Immature natural killer cell (primary cell): ENCODE results near the gene SH2D1B. TPM values are rescaled to one million over a fixed set of nuclear protein-coding genes. Genes with fewer than 3 reads are reported as not detected.
"Not testable (repeated sequence)": the region's sequence is repeated elsewhere in the genome, so short reads cannot be mapped to it uniquely, and the experiment has no call there.

Experiments
- DNase-seq, 3 donors: peaks; one replicate each; pipeline ENCODE4 v3.0.0; 2022; ENCODE audit warnings: mixed read lengths in 1 of 3
- H3K27ac Mint-ChIP-seq, 6 donors: one replicate each; pipeline ENCODE4 v1.8.0; 2020; ENCODE audit warnings: mixed read lengths in 6 of 6, mild to moderate bottlenecking in 5 of 6, inconsistent platforms in 4 of 6, moderate library complexity in 3 of 6
- H3K27me3 Mint-ChIP-seq, 3 donors: one replicate each; pipeline ENCODE4 v1.8.0; 2020 to 2021; ENCODE audit warnings: low read depth in 3 of 3, mild to moderate bottlenecking in 3 of 3, mixed read lengths in 3 of 3, moderate library complexity in 3 of 3, inconsistent platforms in 1 of 3
- H3K36me3 Mint-ChIP-seq, 3 donors: one replicate each; pipeline ENCODE4 v1.8.0; 2020; ENCODE audit warnings: mixed read lengths in 3 of 3, inconsistent platforms in 2 of 3, mild to moderate bottlenecking in 2 of 3
- H3K4me1 Mint-ChIP-seq, 2 donors: one replicate each; pipeline ENCODE4 v1.8.0; 2020; ENCODE audit warnings: inconsistent platforms in 2 of 2, mild to moderate bottlenecking in 2 of 2, mixed read lengths in 2 of 2, moderate library complexity in 1 of 2
- H3K4me3 Mint-ChIP-seq, 5 donors: one replicate each; pipeline ENCODE4 v1.8.0; 2020; ENCODE audit warnings: mild to moderate bottlenecking in 5 of 5, mixed read lengths in 5 of 5, inconsistent platforms in 3 of 5, moderate library complexity in 3 of 5
- H3K9me3 Mint-ChIP-seq, 6 donors: one replicate each; pipeline ENCODE4 v1.8.0; 2020; ENCODE audit warnings: mild to moderate bottlenecking in 6 of 6, mixed read lengths in 6 of 6, inconsistent platforms in 4 of 6, moderate library complexity in 3 of 6
- polyA plus RNA-seq, 3 donors: library from polyadenylated mRNA; unstranded; fragments of 300-500 nt; fragmentation: Illumina TruSeq; gene quantifications; one replicate each; pipeline ENCODE4 v1.2.3, GENCODE V29; 2021

Gene SH2D1B
- polyA plus RNA-seq, 3 donors from 2014 or later = 598 to 1,411 (median 608) TPM

GRCh38 chr1:162359523-162360236 is 52.3 kb downstream of the SH2D1B start:
- Mint-ChIP-seq H3K4me3 (no peak overlapping the region), H3K27ac (no peak overlapping the region), H3K4me1 (no peaks in the 10 kb centered on the region), H3K9me3 (no peaks in the 10 kb centered on the region), H3K27me3 (peaks cover 0 to 4% (median 0%) of the 10 kb centered on the region in 3 donors), H3K36me3 (no peaks in the 10 kb centered on the region)
- no peak for DNase-seq

GRCh38 chr1:162358928-162359327 is 53.0 kb downstream of the SH2D1B start:
- Mint-ChIP-seq H3K9me3 (no peaks in the 10 kb centered on the region), H3K27ac (no peak overlapping the region), H3K27me3 (peaks cover 0 to 5% (median 0%) of the 10 kb centered on the region in 3 donors), H3K4me3 (no peak overlapping the region), H3K36me3 (no peaks in the 10 kb centered on the region), H3K4me1 (no peaks in the 10 kb centered on the region)
- no peak for DNase-seq

GRCh38 chr1:162357681-162358266 is 54.2 kb downstream of the SH2D1B start:
- Mint-ChIP-seq H3K4me1 (no peaks in the 10 kb centered on the region), H3K4me3 (no peak overlapping the region), H3K27me3 (peaks cover 2 to 5% (median 2%) of the 10 kb centered on the region in 3 donors), H3K27ac (no peak overlapping the region), H3K36me3 (no peaks in the 10 kb centered on the region), H3K9me3 (no peaks in the 10 kb centered on the region)
- DNase-seq = peak; percentile 49 to 57 (median 57)

GRCh38 chr1:162353702-162354101 is 58.2 kb downstream of the SH2D1B start:
- no peaks in the 10 kb centered on the region for H3K4me1 Mint-ChIP-seq
- H3K27me3 Mint-ChIP-seq = peaks cover 3 to 8% (median 3%) of the 10 kb centered on the region in 3 donors
- no peak overlapping the region for H3K4me3 Mint-ChIP-seq
- no peak for DNase-seq
- H3K36me3 Mint-ChIP-seq = no peaks in the 10 kb centered on the region
- no peaks in the 10 kb centered on the region for H3K9me3 Mint-ChIP-seq
- H3K27ac Mint-ChIP-seq = no peak overlapping the region

GRCh38 chr1:162353078-162353477 is 58.9 kb downstream of the SH2D1B start:
- Mint-ChIP-seq H3K36me3 (no peaks in the 10 kb centered on the region), H3K4me3 (no peak overlapping the region), H3K27ac (peak overlapping the region in 2 of 6 donors; percentile 0 to 15), H3K27me3 (peaks cover 3 to 8% (median 3%) of the 10 kb centered on the region in 3 donors), H3K4me1 (no peaks in the 10 kb centered on the region), H3K9me3 (no peaks in the 10 kb centered on the region)
- DNase-seq = no peak

GRCh38 chr1:162351874-162352273 is 60.1 kb downstream of the SH2D1B start:
- not testable (repeated sequence) for H3K4me1 Mint-ChIP-seq, DNase-seq, H3K9me3 Mint-ChIP-seq, H3K36me3 Mint-ChIP-seq, H3K4me3 Mint-ChIP-seq, H3K27ac Mint-ChIP-seq
- peaks cover 3 to 13% (median 3%) of the 10 kb centered on the region in 3 donors for H3K27me3 Mint-ChIP-seq

GRCh38 chr1:162351246-162351842 is 60.6 kb downstream of the SH2D1B start:
- no peak overlapping the region for H3K27ac Mint-ChIP-seq
- H3K27me3 Mint-ChIP-seq = peaks cover 3 to 13% (median 3%) of the 10 kb centered on the region in 3 donors
- H3K4me3 Mint-ChIP-seq = no peak overlapping the region
- H3K36me3 Mint-ChIP-seq = no peaks in the 10 kb centered on the region
- H3K4me1 Mint-ChIP-seq = no peaks in the 10 kb centered on the region
- no peak for DNase-seq
- H3K9me3 Mint-ChIP-seq = no peaks in the 10 kb centered on the region

GRCh38 chr1:162349635-162350330 is 62.2 kb downstream of the SH2D1B start:
- DNase-seq = no peak
- Mint-ChIP-seq H3K4me1 (no peaks in the 10 kb centered on the region), H3K4me3 (no peak overlapping the region), H3K27me3 (peaks cover 3 to 15% (median 3%) of the 10 kb centered on the region in 3 donors), H3K27ac (no peak overlapping the region), H3K9me3 (no peaks in the 10 kb centered on the region), H3K36me3 (no peaks in the 10 kb centered on the region)

GRCh38 chr1:162347281-162347680 is 64.7 kb downstream of the SH2D1B start:
- Mint-ChIP-seq H3K27me3 (peaks cover 2 to 11% (median 2%) of the 10 kb centered on the region in 3 donors), H3K27ac (no peak overlapping the region), H3K9me3 (no peaks in the 10 kb centered on the region), H3K4me3 (no peak overlapping the region), H3K4me1 (no peaks in the 10 kb centered on the region), H3K36me3 (no peaks in the 10 kb centered on the region)
- no peak for DNase-seq

Other genes starting within 250 kb of the SH2D1B start
- gene SPATA46, start 35.3 kb downstream of the SH2D1B start, polyA plus RNA-seq = under 1 TPM in 1 of 3 donors, not detected in 2; 0.22 TPM
- gene C1orf226, start 30.4 kb downstream of the SH2D1B start, polyA plus RNA-seq = not detected
- gene UHMK1, start 85.7 kb upstream of the SH2D1B start, polyA plus RNA-seq = 10 to 100 TPM; 46.1 to 80.9 (median 68.8) TPM
- 10 to 100 TPM; 49.0 to 87.1 (median 57.0) TPM for gene UAP1, start 149.6 kb upstream of the SH2D1B start, polyA plus RNA-seq
- gene DDR2, start 220.3 kb upstream of the SH2D1B start, polyA plus RNA-seq = under 1 TPM in 2 of 3 donors, not detected in 1; 0.02 to 0.12 TPM